NCI-H524 (cell line): ENCODE measurements around the gene TGFBR2.
A peak's percentile ranks its signal among the peaks of the same experiment; 100 is the strongest.

ENCODE experiments used
- DNase-seq, 2 experiments: peaks; one replicate each; lab custom pipeline; 2025; lab: John Stamatoyannopoulos, UW

TGFBR2 gene

DNA sequence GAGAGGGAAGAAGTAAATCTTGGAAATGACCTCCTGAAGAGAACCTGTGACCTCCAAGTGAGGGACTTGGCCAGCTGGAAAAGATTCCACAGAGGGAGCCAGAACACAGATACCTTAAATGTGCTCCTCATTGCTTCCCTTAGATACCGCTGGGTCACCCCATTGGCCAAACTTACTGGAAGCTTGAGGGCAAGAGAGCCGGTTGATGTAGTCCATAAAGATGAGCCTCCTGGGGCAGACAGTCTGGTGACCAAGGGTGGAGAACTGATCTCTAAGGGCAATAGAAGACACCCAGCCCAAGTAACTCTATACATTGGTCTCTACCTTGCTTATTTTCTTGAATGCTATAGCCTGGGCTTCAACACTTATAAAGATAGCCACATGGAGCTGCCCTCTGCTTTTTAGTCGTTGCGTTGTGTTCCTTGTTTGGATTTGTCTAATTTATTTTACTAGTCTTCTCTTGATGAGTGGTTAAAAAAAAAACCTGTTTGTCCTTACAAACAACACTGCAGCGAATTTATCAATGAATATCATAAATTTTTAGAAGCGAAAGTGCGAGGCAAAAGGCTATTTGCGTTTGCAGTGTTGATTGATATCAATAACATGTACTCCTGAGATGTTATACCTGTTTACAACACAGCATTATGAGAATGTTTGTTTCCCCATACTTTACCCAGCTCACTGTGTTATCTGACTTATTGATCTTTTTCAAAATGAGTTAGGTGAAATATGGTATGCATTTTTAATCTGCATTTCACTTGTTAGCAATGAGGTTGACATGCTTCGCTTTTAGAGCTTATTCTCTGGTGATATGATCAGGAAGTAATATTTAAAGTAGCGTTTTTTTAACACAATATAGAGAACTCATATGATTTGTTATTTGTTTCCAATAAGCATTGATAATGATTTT lies 31.2 kb downstream of the TGFBR2 start:
- DNase-seq, result no peak

DNA sequence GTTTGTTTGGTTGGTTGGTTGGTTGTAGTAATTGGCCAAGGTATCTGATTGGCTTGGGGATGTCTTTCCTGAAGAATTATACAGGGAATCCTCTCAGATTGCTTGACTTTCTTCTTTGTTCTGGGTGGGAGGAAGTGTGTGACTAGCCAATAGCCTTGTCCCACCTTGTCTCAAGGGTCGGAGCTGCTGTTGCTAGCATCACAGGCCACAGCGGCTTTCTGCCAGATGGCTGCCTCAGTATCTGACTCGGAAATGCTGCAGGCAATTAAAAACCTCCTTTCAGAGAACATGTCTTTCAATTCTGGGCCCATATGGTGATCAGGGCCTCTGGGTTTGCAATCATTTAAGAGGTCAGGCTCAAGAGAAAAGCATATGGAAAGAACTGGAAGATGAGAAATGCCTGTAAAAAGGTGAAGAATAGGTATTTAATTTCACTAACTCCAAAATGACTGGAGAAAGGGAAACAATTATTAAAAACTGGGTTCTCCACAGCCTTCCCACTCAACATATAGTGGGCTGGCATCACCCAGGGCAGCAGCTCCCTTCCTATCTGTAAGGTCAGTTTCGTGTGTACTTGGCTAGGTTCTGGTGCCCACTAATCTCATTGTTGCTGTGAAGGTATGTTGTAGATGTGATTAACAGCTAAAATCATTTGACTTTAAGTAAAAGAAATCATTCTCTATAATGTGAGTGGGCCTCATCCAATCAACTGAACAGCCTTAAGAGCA lies 32.4 kb downstream of the TGFBR2 start:
- DNase-seq, result peak; percentile 73 to 92

DNA sequence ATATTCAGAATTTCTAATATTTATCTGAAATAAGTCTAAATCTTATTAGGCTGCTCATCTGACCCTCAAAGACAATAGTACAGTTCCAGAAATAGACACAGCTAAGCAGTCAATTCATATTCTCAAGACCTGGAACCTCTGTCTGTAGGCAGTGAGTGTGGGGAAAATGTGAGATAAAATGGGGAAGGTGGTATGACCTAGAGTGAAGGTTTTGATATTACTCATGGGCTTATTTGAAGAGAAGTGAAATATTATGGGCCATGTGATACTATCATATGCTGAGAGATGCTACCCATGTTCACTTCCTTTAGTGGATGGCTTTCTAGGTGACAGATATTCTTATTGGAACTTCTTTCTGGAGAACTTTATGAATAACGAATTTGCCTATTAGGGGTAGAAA lies 33.5 kb downstream of the TGFBR2 start:
- DNase-seq, result no peak

DNA sequence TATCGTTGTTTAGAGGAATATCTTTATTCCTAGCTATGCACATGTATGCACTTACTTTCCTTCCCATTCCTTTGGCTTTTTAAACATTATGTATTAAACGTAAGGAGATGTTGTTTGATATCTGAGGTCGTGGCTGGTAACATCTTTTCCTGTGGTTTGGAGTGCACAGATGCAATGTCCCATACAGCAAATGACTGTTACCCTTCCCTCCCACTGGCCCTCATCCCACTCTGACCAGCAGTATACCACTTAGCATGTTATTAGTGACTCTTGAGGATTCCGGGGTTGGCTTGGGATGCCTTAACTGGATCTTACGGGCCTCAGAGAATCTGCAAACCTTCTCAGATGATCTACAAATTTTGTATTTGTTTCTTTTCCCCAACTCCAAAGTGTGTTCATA lies 34.5 kb downstream of the TGFBR2 start:
- no peak for DNase-seq

DNA sequence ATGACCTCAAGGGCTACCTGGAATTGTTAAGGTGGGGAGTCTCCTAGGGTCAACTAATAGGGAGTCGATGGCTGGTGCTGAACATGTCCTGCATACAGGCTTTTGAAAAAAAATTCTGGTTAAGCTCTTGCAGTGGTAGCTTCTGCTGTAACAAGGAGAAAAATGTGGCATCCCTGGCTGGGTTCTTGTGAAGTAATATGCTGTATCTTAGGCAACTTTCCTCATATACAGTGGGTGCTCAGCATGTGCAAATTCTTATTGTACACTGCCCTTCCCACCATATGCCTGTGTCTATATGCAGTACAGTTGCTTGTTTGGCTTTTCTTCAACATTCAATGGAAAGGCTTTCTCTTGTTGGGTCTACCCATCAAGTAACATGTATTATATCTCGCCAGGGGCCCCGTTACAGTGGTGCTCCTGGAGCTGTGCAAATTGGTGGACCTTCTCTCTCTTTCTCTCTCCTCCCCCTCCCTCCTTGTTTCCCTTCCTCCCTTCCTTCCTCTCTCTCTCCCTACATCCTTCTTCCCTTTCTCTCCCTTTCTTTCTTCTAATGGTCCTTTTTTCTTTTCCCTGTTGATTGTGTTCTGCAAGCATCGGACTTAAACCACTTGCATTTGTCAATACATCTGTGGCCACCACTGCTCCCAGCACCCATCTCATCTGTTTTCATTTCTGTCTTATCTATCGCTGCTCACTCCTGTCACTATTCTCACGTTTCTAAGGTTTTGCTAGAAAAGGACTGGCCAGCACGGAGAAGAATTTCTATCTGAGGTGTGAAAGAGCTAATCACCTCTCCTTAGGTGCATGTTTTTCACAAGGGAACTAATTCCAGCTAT lies 35.2 kb downstream of the TGFBR2 start:
- DNase-seq, result no peak

DNA sequence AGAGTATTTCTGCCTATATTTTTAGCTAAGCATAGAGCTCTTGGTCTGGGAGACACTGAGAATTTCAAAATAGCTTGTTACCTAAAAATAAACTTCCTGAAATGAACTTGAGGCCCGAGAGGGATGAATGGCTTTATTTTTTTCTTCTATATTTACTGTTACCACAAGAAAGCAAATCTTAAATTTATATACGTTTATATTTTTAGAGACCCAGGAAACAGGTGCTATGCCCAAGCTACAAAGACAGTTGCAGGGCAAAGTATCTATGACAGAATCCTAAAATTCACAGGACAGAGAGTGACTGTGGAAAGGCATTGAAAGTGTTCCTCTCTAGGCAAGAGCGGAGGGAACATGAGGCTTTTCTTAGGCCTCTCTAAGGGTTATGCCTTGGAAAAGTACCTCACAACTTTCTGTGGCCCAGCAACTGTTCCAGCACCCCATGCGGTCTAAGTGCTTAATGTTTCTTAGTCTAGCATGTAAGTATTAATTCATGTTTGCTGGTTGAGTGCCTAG lies 36.5 kb downstream of the TGFBR2 start:
- no peak for DNase-seq

DNA sequence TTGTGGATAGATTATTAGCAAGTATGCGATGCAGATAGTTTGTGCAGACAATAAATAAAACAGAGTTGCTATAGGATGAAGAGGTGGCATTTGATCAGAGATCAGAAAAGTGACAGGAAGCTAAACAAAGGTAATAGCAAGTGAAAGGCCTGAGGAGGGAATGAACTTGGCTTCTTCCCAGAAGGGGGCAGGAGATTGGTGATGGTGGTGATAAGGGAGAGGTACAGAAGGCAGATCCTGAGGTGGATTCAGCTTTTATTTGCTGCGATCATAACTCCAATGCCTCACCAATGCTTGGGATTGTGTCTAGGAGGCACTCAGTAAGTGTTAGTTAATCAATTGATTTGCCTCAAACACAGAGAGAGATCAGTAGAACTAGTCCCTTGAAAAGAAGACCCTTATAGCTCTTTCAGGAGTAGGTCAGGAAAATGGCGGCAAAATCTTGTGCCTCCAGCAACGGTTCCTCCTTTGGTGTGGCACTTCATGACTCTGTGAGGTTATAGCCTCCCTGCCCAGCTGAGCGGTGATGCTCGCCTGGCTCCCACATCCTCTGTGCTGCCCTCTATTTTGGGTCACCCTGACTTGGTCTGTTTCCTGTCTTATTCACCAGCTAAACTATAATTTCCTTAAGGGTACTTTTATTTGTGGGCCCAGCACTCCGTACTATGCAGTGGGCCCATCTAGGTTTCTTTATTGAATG lies 37.5 kb downstream of the TGFBR2 start:
- DNase-seq, result no peak

DNA sequence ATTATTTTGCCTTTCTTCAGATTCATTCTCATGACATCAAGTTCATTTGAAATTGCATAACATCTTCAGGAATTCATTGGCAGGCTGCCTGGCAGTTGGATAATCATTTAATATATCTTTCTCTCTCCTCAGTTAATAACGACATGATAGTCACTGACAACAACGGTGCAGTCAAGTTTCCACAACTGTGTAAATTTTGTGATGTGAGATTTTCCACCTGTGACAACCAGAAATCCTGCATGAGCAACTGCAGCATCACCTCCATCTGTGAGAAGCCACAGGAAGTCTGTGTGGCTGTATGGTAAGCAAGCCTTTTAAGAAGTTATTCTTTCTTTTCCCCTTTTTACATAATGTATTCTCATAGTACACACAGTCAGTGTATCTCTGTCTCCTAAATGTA lies 38.2 kb downstream of the TGFBR2 start:
- DNase-seq, result no peak

DNA sequence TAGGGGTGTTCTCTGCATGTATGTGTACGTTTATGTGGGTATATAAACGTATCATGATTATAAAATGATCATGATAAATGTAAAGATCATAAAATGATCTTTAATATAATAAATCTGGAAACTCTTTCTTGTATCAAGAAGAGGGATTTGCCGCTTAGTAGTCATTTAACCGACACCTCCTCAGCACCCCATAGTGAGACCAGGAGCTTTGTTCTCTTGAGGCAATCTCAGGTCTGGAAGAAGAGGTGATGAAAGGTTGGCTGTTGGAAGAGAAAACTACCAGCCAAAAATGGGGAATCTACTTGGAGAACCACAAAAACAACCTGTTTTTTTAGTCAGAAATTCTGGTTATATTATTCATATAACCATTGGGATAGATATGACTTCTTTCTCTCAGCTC lies 38.7 kb downstream of the TGFBR2 start:
- DNase-seq, result no peak

DNA sequence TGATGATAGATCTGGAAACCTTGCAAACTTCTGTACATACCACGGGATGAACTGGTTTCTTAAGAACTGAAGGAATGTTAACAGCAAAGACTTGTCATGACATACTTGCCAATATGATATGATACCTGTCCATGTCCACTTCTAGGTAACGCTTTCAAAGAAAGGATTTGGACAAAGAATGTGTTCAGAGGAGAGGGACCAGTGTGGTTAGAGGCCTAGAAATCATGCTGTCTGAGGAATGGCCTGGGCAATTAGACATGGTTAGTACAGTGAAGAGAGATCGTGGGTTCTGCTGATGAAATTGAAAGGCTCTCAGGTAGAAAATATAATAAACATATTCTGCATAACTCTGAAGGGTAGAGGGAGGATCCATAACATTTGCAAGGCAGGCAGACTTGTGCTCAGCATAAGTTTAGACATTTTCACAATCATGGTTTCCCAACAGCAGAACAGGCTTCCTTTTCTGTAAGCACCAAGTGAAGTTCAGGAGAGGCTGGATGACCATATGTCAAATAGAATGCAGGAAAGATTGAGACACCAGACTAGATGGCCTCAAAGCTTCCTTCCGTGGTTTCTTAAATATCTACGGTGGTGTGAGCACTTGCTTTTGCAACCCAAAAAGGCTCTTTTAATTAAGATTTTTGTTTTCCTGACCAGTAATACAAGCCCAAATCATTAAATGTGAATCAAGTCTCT lies 39.9 kb downstream of the TGFBR2 start:
- no peak for DNase-seq

DNA sequence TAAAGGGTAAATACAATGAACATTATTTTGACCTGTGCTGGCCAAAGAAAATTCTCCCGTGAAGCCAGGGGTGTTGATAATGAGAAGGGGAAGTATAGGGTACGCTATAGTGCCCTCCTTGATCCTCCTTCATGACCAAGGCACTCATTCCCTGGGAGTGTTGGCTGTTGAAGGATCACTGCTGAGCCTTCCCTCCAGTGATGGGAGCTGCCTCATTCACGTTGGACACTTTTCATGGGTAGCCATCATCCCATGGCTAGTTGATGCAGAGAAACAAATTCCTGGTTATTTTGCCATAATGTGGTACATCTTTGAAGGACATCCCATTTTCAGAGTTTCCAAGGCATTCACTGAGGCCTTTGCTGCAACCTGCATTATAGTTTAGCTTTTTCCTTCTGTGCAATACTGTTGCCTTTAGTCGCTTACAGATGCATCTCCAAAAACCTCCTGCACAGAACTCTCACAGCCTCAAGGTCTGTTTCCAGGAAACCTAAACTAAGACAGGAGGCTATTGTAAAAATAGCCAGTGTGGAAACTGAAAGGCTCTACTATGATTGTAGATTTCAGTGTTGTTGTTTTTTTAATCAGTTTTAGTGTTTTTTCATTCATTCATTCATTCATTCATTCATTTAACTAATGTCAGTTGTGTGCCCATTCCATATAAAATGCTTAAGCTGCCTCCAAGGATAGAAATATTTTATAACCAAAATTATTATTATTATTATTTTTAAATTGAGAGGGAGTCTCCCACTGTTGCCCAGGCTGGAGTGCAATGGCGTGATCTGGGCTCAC lies 40.8 kb downstream of the TGFBR2 start:
- DNase-seq, result no peak

DNA sequence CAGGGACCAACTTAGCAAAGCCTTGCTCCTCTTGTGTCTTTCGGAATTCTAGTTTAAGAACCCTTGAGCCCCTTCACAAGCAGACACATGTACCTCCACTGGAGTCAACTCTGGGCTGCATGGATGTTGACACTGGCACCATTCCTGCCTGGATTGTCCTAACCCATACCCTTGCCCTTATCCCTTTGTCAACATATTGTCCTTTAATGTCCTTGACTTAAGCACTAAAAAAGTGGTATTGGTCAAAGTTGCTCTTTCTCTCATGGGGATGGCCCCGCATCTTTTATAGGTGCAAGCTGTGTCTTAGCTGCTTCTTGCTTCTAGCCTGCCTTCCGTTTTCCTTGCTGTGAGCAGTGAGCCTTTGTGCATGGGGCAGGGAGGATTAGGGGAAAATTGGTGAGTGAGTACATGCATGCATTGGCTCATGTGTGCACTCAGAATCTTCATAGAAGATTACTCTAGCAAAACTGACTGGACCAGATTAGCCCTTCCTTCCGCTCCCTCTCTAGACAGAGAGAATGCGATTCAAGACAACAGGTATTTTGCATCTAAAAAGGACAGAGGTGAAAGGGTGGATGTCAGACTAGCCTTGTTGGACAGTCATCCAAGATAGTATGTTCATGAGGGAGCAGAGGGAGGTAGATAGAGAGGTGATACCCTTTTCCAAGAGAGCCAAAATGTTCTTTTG lies 42.4 kb downstream of the TGFBR2 start:
- DNase-seq, result no peak

DNA sequence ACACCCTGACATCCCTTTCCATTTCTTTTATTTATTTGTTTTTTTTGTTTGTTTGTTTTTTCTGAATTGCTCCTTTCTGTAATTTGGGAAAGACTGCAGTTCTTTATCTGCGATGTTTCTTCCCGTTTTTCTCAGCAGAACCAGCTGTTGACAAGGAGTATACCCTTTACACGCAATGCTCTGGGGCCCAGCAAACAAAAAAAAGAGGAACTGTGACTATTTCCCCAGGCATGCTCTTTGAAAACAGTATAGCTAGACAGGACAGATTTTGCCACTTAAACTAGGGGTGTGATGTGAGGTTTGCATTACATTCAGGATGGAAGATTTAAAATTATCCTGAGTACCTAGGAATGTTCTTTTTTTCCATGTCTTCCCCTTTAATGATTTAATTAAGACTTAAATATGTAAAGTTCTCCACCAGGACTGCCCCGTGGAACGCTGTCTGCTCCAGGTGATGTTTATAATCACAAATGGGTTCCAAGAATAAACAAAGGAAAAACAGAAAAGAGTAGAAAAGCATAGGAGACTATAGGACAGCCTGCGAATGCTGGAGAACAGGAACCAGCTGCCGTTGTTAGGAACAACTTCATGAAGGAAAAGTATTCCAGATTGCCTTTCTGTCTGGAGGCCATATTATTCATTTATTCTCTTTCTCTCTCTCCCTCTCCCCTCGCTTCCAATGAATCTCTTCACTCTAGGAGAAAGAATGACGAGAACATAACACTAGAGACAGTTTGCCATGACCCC lies 43.3 kb downstream of the TGFBR2 start:
- no peak for DNase-seq

DNA sequence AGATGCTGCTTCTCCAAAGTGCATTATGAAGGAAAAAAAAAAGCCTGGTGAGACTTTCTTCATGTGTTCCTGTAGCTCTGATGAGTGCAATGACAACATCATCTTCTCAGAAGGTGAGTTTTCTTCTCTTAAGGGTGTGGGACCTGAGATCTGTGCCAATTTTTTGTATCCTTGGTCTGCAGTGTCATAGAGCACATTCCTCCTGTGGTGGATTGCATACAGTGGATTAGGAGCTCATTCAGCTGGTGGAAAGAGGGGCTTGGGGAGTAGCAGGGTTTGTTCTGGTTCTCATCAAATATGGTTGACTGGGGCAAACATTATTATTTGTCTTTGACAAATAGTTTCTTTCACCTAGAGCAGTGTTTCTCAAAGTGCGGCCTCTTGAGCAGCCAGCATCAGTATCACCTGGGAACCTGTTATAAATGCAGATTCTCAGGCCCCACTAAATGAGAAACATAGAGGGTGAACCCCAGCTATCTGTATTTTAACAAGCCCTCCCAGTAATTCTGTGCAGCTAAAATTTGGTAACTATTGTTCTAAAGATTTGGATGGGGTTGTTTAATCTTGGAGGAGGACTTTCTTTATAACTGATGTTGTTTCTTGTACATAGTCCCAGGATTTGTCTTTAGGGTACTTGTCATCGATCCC lies 44.1 kb downstream of the TGFBR2 start:
- no peak for DNase-seq

DNA sequence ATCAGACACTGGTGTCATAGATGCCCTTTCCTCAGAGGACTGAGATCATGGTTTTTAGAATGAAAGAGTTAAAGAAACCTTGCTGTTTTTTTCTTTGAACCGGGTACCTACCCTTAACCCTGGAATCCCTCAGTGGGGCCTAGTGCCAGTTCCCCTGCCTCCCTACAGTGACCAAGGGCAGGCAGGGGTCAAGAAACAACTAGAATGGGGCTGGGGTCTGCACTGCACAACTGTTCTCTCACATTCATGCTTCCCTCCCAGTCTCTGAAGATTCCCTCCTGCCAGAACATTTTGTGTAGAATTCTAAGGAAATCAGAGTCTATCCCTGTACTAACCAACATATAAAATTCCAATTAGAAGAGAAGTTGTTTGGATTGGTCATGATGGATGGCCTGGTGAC lies 47.9 kb downstream of the TGFBR2 start:
- DNase-seq, result no peak

DNA sequence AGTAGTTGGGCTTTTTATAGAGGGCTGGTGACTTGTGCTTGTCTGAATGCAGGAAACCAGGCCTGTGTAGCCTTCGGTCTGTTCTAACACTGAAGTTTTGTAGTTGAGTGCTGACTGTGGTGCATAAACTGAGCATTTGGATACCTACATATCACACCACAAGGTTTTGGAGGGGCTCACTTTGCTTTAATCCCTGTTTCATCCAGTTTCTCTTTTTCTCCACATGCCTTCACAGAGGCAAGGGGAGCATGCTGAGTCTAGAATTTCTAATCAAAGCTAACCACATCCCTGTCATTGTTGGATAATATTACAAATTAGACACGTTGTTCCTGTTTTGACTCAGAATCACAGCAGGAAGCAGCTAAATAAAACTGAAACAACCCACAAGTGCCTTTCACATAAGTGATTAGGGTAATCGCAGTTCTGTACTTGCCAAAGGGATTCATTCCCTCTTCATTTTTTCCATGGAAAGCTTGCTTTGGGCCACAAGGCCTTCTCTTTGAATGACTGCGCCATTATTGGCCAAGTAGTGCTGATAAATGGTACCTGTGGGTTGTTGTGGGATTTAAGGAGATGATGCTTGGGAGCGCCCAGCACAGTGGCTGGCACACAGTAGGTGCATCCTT lies 48.9 kb downstream of the TGFBR2 start:
- DNase-seq, result no peak

DNA sequence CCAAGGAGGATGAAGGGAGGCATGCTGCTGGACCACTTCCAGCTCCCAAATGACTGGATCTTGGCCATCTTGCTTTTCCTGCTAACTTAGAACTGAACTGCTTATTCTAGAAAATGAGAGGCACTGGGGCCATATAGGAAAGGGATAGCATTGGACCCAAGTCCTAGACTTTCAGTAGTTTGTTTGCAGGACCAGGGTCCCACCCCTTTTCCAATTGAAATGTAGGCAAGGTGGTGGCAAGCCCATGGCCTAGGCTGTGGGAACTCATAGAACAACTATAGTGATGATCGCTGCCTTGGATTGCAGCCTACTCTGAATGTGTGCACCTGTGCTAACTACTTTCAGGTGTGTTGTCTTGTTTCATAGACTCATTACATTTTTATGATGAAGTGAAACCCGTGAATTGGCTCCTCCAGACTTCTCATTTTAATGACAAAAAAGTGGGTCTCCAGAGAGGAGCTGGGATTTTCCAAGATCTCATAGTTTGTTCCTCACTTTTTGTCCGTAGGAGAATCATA lies 50.3 kb downstream of the TGFBR2 start:
- DNase-seq, result no peak

DNA sequence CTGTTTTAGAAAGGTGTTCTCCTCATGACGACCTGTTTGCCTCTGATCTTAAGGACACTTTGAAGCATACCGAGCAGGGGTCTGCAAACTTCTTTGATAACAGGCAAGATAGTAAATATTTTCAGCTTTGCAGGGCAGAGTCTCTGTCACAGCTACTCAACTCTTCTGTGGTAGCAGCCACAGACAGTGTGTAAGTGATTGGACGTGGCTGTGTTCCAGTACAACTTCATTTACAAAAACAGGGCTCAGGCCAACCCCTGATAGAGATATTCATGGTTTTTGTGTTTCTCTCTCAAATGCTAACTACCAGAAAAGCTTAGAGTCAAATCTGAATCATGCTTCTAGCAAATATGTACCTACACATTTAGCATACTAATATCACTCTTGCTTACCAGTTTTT lies 51.5 kb downstream of the TGFBR2 start:
- DNase-seq, result no peak
